Activated gamma-delta T cell (primary cell): ENCODE data around the gene PDLIM1.

Experiments used
- DNase-seq: peaks from one replicate; lab custom pipeline; 2025; lab: John Stamatoyannopoulos, UW

The PDLIM1 gene

DNA sequence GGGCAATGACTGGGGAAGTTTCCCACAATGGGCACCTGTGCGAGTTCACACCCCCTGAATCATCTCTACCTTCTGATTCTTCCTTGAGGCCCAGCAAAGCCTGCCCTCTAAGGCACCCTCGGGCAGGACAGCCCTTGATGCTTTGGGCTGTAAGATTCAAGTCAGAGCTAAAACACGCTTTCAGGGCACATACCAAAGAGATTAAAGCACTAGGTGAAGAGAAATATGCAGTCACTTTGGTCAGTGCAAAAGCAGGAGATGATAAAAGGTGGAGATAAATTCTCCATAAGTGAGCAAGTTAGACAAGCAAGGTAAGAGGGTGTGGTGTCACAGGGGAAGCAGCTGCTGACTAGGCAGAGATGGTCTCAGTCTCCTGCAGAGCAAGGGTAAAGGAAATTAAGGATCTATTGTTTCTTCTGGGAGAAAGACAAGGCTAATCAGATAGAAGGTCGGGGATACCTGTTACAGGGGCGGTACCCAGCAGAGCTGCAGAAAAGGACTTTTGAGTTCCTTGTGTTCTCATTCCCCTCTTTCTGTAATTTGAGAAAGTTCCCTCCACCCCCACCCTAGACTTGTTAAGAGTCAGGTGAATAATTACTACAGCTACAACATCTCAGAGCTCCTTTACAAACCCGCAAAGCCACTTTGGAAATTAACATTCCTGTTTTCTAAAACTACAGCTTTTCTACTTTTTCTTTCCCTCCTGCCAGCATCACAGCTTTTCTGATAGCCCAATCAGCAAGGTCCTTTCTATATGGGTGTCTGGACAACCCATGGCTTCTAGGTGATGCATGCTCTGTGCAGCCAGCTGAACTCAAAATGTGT lies 26.4 kb downstream of the PDLIM1 start:
- DNase-seq, result no peak

DNA sequence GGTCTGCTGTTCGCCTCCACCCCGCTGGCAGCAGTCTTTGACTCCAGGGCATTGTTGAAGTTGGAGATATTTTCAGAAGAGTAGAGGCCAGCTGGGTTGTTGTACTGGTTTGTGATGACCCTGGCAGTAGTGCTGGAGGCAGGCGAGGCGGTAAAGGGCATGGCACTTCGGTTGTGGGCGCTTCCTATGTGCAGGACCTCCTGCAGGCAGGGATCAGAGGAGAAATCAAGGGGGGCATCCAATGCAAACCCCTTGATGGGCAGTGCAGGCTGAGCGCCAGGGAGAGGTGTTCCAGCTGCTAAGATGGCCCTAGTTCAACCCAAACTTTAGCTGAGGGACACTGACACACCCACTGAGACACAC lies 27.0 kb downstream of the PDLIM1 start:
- DNase-seq, result no peak

DNA sequence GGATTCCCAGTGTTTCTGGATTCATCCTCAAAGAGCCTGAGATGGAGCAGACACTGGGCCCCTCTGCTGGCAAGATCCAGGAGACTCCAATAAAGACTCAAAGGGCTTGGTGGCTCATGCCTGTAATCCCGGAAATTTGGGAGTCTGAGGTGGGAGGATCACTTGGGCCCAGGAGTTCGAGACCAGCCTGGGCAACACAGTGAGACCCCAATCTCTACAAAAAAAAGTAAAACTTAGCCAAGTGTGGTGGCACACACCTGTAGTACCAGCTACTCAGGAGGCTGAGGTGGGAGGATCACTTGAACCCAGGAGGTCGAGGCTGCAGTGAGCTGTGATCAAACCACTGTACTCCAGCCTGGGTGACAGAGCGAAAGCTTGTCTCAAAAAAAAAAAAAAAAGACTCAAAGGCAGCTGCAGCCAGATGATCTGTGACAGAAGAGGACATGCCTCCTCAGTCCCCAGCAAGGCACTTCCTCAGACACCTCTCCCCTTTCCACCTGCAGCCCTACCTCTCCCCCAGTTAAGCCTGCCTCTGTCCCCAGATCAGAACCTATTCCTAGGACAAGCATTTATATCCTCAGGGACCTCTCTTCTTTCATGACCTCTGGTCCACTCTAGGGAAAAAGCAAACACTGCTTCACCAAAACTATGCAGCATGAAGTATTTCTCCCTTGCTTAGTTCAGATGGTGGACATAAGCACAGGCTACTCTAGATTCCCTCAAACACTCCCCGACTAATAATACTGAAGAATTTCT lies 27.9 kb downstream of the PDLIM1 start:
- no peak for DNase-seq

DNA sequence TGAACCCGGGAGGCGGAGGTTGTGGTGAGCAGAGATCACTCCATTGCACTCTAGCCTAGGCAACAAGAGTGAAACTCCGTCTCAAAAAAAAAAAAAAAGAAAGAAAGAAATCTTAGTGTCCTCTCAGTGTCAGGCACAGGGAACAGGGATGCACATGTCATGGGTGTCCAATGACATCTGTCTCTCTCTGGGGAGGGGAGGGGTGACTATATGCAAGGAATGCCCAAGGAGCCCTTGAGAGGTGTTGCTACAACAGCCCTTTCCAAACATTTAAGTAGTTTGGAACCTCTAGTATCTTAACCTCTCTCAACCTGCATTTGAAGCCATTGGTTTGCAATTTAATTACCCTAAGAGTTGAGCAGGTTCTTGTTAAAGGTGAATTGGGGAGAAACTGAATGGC lies 28.9 kb downstream of the PDLIM1 start:
- no peak for DNase-seq

DNA sequence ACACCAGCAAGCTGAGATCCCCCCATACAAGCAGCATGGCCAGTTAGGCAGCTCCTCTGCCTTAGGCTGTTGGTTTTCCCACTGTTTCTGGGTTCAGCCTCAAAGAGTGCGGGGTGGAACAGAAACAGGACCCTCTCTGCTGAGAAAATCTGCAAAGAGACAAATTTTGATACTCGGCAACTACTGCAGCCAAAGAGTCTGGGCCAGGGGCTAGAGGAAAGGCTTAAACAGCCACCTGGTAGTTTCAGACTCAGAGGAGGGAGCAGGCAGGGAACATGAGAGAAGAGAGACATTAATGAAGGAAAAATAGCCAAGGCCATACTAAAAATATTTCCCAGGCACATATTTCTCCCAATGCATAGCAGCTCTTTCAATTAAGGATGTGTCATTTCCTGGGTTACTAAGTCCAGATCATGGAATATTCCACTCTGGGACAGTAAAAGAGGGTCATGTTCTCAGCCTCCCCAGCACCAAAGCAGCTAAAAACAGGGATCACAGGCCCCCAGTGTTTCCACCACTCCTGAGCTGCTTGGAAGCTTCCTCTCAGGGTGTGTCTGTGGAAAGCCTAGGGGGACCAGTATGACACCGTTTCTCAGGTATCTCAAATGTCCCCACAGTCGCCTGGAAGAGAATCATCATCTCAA lies 29.8 kb downstream of the PDLIM1 start:
- DNase-seq, result no peak

DNA sequence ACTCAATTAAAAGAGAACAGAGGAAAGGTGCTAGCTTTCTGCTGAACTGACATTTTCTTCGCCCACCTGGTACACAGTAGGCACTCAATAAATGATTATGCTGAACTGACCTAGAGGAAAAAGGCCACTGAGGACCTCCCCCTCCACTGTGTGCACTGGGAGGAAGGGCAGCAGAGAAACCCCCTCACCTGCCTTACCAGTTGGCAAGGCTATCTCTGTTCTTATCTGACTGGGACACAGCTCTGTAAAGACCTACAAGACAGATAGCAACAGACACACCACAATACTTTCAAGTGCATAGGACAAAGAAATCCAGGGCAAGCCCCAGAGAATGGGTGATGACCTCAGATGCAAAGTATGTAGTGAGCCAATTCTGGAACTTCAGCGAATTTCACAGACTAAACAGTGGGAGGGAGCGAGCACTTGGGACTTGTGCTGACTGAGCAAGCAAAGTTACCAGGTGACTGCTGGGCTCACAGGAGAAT lies 30.4 kb downstream of the PDLIM1 start:
- DNase-seq, result no peak

DNA sequence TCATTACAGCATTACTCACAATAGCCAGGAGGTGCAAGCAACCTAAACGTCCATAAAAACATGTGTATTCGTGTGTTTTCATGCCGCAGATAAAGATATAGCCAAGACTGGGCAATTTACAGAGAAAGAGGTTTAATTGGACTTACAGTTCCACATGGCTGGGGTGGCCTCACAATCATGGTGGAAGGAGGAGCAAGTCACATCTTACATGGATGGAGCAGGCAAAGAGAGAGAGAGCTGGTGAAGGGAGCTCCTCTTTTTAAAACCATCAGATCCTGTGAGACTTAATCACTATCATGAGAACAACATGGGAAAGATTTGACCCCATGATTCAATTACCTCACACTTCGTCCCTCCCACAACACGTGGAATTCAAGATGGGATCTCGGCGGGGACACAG lies 33.0 kb downstream of the PDLIM1 start:
- DNase-seq, result no peak

DNA sequence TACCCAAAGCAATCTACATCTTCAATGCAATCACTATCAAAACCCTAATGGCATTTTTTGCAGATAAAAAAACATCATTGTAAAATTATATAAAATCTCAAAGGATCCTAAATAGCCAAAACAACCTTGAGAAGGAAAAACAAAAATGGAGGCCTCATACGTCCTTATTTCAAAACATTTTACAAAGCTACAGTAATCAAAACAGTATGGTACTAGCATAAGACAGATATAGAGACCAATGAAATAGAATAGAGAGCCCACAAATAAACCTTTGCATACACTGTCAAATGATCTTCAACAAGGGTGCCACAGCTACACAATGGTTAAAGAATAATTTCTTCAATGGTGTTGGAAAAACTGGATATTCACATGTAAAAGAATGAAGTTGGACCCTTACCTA lies 34.5 kb downstream of the PDLIM1 start:
- DNase-seq, result no peak

DNA sequence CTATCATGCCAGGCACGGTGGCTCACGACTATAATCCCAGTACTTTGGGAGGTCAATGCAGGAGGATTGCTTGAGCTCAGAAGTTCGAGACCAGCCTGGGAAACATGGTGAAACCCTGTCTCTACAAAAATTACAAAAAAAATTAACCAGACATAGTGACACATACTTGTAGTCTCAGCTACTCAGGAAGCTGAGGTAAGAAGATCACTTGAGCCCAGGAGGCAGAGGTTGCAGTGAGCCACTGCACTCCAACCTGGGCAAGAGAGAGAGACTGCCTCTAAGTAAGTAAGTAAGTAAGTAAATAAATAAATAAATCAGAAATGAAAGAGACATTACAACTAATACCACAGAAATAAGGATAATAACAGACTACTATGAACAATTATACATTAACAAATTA lies 36.2 kb downstream of the PDLIM1 start:
- DNase-seq, result no peak

DNA sequence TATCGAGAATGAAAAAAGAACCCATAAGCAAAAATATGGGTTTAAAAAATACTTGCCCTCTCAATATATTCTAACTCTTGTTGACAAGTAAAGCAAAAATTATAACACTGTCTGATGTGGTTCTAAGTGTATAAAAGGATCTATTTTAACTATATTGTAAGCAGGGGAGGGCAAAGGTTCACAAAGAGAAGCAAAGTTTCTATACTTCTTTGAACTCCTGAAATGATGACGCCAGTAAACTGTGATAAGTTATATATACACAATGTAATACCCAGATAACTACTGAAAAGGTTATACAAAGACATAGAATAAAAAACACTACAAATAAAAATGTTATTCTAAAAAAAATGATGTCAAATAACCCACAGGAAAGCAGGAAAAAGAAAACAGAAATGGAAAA lies 37.1 kb downstream of the PDLIM1 start:
- DNase-seq, result no peak

DNA sequence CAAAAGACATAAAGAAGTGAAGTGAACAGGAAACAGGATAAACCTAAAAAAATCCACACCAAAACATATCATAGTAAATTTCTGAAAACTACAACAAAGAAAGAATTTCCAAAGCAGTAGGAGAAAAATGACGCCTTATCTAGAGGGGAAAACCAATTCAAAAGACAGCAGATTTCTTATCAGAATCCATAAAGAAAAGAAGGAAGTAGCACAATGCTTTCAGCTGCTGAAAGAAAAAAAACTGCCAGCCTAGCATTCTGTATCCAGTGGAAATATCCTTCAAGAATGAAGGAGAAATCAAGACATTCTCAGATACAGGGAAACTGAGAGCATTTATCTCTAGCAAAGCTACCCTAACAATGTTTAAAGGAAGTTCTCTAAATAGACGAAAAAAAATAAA lies 37.8 kb downstream of the PDLIM1 start:
- DNase-seq, result no peak

DNA sequence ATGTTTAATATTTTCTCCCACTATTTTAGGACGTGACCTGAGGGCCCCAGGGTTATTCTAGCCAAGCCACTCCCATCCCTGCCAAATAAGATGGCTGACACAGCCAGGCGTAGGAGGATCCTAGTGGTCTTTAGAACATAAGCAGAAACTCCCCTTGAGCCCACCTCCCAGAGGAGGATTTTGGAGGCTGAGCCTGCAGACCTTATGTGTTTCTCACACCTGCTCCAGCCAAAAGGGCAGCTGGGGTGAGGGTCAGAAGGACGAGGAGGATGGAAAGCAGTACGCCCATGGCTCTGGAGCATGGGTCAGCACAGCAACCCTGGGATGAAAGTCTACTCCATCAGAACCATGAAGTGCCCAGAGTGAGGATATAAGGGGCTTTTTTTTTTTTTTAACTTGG lies 39.9 kb downstream of the PDLIM1 start:
- DNase-seq, result no peak

DNA sequence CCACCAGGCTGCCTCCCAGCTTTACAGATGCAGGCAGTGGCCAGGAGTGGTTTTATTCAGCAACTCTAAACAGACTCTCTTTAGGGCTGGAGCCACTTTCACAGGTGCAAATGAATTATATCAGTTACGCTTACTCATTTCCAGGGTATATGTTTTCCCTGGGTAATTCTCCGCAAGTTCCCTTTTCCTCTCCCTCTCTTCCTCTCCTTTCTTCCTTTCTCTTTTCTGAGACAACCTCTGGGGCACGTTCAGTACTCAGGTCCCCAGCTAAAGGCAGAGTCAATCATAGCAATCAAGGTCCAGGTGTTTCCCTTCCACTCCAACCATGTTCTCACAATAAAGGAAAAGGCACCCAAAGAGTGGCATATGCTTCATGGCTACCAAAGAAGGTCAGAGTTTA lies 41.3 kb downstream of the PDLIM1 start:
- DNase-seq, result no peak

DNA sequence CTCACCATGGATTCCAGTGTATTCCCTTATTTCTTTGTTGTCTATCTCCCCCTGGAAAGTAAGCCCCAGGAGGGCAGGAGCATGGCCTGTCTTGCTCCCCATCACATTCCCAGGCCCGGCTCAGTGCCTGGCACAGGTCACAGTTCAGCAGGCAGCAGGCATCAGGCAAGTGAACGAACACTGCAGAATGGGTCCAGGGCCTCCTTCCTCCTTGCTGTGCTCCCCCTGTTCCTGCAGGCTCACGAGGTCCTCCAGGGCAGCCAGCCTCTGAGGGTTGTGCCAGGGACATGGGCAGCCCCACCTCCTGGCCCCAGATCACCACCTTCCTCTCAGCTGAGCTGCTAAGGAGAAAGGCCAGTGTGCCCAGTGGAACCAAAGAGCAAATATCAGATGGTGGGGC lies 41.8 kb downstream of the PDLIM1 start:
- DNase-seq, result no peak

DNA sequence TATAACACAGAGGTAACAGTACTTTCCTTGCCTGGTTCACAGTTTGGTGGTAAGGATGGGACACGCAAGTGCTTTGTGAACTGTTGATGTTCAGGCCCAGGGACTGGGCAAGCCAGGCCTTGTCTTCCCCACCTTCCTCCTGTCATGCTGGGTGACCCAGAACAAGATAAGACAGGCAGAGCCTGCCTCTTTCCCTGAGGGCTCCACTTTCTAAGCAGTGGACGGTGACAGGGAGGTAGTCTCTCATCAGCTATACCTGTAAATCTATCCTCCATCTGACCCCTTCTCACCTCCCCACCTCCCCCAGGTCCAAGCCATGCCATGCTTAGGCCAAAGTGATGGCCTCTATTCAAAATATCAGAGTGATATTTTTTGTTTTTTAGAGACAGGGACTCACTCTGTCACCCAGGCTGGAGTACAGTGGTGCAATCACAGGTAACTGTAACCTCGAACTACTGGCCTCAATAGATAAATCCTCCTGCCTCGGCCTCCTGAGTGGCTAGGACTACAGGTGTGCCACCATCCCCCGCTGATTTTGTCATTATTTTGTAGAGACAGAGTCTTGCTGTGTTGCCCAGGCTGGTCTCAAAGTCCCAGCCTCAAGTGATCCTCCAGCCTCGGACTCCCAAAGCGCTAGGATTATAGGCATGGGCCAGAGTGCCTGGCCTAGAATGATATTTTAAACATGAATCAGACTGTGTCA lies 42.8 kb downstream of the PDLIM1 start:
- no peak for DNase-seq

DNA sequence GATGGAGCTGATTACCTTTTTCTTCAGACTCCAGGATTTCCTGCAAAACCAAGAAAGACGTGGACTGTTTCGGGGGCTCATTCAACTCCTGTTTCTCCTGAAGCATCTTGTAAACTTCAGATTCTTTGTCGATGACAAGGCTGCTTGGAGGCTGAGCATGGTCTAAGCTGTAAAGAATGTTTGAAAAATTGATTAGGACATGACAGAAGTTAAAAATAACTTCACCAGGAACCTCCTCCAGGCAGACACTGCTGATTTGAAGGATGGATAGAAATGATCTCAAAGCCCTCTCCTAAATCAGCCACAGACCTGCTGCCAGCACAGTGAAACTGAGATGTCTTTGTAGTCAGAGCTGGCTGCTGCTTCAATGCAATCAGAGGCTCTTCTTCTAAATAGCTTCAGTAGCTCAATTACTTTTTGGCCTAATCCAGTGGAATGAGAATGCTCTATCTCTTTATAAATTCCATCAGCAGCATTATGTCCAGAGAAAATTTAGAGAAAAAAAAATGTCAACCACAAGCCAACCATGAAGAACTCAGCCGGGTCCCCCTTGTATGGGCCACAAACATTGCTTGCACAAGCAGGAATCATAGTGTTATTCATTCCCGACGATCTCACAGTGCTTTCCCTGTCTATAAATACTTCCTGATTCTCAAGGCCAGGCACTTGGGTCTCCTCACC lies 43.5 kb downstream of the PDLIM1 start:
- DNase-seq, result no peak

DNA sequence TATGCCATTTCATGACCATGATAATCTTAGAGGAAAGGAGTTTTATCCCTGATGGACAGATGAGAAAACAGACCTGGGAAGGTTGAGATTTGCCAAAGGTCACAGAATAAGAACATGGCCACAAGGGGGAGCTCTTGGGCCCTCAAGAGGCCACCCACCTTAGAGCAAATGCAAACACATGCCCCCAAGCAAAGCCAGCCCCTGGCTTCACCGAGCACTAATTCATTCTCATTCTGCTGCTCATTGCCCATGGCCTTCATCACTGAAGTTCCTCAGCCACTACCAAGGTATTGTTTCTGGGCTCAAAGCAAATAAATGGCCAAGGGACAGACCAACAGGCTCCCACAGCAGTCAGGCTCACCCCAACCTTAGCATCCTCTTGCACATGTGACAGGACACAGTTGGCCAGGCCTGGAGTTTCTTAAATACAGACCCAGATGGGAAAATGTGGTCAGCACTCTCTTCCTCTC lies 44.2 kb downstream of the PDLIM1 start:
- DNase-seq, result no peak

DNA sequence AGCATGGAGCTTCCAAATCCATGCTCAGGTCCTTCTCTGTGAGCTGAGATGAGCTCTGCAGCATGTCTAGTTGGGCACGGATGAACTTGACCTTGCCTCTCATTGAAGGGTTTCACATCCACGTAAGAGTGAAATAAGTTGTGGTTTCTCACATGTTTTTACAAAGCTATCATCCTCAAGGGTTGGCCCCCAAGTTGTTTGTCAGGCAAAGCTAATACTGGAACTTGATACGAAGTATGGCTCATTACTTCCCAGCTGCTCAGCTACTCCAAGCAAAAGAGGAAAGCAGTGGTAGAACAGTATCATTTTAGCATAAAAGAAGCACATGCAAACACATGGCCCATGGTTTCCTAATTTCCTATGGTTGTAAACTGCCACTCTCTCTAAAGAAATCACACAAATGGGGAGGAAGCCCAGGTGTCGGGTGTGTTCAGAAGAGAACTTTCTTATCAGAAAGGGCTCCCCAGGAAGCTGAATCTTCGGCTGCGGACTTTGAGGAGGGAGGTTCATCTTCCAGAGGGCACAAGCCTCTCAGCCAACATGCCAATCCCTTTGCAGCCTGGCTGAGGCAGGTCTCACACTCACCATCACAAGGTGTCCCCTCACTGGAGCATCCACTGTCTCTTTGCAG lies 45.3 kb downstream of the PDLIM1 start:
- DNase-seq, result no peak

DNA sequence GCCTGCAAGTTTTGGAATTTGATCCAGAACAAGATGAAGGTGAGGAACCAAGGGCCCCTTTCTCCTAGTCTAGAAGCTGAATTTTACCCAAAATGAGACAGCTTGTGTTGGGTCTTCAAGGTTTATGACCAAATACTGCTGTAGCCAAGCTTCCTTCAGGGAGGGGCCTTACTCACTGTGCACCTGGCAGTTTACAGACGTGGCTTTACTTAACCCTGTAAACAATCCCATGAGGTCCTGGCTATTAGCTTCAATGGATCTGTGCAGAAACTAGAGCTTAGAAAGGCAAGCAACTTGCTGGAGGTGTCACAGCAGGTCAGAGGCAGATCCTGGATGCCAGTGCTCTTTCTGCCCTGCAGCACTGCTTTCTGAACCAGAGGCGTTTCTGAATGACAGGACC lies 46.7 kb downstream of the PDLIM1 start:
- DNase-seq, result no peak

DNA sequence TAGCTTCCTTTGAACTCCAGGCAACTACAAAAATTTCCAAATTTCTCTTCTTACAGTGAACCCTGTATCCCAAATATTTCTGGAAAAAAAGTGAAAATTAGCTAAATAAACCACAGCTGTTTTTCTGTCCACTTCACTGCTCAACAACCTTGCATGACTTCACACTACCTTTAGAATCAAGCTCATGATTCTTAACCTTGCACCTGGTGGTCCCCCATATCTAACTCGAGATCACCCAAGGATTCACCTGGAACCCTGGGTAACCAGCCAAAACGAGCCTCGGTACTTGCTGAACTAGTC lies 47.5 kb downstream of the PDLIM1 start:
- DNase-seq, result no peak

DNA sequence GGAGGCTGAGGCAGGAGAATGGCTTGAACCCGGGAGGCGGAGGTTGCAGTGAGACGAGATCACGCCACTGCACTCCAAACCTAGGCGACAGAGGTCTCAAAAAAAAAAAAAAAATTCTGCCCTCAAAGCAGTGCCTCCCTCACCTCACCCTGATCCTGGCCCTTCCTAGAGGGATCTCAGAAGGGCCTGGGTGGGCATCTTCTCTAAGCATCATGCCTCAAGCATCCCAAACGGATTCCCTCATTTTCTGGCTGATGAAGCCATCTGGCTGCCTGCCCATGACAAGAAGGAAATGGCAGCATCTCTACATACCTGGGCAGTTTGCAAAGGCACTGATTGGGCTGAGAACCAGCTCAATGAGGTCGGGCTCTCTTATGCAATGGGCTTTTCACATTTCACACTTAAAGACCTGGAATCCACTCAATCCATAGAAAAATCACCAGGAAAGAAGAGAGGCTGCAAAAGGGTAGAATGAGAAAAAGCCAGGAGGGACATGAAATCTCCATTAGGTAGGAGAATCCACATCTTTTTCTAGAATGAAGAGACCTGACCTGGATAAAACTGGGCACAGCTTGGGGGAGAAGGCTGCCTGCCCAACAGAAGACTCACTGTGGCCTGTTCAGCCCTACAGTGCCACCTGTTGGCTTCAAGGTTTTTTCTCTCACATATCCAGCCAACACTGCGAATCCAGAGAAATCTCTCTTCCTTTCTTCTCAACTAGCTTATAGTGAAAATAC lies 48.1 kb downstream of the PDLIM1 start:
- no peak for DNase-seq
